ENCODE results near the gene STAC3.
"Not testable (repeated sequence)": the region's sequence is repeated elsewhere in the genome, so short reads cannot be mapped to it uniquely, and the experiment has no call there.

DNA sequence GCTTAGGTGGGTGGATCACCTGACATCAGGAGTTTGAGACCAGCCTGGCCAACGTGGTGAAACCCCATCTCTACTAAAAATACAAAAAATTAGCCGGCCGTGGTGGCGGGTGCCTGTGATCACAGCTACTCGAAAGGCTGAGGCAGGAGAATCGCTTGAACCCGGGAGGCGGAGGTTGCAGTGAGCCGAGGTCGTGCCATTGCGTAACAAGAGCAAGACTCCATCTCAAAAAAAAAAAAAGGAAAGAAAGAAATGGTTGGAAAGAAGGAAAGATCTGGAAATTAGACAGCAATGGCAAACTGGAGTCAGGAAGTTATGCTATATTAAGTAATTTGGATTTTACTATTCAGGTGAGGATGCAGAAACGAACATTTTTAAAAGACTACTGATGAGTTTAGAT lies 31.1 kb upstream of the STAC3 start:
- TF ChIP-seq, protein P1, sequence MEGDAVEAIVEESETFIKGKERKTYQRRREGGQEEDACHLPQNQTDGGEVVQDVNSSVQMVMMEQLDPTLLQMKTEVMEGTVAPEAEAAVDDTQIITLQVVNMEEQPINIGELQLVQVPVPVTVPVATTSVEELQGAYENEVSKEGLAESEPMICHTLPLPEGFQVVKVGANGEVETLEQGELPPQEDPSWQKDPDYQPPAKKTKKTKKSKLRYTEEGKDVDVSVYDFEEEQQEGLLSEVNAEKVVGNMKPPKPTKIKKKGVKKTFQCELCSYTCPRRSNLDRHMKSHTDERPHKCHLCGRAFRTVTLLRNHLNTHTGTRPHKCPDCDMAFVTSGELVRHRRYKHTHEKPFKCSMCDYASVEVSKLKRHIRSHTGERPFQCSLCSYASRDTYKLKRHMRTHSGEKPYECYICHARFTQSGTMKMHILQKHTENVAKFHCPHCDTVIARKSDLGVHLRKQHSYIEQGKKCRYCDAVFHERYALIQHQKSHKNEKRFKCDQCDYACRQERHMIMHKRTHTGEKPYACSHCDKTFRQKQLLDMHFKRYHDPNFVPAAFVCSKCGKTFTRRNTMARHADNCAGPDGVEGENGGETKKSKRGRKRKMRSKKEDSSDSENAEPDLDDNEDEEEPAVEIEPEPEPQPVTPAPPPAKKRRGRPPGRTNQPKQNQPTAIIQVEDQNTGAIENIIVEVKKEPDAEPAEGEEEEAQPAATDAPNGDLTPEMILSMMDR (IDR thresholded peaks at IDR 0.05; ENCODE audit: low read depth, low read length, poor library complexity, severe bottlenecking) = not testable (repeated sequence)
- TF ChIP-seq EZH2phosphoT487 (IDR thresholded peaks at IDR 0.05; ENCODE audit: borderline replicate concordance, low read length) = not testable (repeated sequence)

Data from DOHH2 (cell line).